Upper lobe of left lung (tissue), 4 donors: ENCODE results near the gene CAMK2B.

Source experiments
- POLR2A ChIP-seq, 4 donors: fragments of 450-650 bp; IDR thresholded peaks; one replicate each; pipeline ENCODE4 v1.5.1; 2016 to 2017; ENCODE audit warnings: antibody characterized with exemption in 4 of 4, mild to moderate bottlenecking in 2 of 4
- POLR2AphosphoS5 ChIP-seq, 2 donors: sonication (generic); formaldehyde crosslinking; IDR thresholded peaks; one replicate each; pipeline ENCODE4 v1.5.1; 2017; ENCODE audit warnings: antibody characterized with exemption in 2 of 2
- TF ChIP-seq, protein P1 (sequence below), 6 experiments: fragments of 450-650 bp in 4 of 6; fragments of 200-600 bp in 2 of 6; sonication (generic) in 2 of 6; IDR thresholded peaks; one replicate each; pipeline ENCODE4 v1.5.1; 2016 to 2019; ENCODE audit warnings: antibody characterized with exemption in 6 of 6

- TF ChIP-seq POLR2AphosphoS5 (IDR thresholded peaks at IDR 0.05) (no peak), POLR2A (IDR thresholded peaks at IDR 0.05) (no peak)
- TF ChIP-seq, protein P1, sequence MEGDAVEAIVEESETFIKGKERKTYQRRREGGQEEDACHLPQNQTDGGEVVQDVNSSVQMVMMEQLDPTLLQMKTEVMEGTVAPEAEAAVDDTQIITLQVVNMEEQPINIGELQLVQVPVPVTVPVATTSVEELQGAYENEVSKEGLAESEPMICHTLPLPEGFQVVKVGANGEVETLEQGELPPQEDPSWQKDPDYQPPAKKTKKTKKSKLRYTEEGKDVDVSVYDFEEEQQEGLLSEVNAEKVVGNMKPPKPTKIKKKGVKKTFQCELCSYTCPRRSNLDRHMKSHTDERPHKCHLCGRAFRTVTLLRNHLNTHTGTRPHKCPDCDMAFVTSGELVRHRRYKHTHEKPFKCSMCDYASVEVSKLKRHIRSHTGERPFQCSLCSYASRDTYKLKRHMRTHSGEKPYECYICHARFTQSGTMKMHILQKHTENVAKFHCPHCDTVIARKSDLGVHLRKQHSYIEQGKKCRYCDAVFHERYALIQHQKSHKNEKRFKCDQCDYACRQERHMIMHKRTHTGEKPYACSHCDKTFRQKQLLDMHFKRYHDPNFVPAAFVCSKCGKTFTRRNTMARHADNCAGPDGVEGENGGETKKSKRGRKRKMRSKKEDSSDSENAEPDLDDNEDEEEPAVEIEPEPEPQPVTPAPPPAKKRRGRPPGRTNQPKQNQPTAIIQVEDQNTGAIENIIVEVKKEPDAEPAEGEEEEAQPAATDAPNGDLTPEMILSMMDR (IDR thresholded peaks at IDR 0.05): no peak
Measured at GRCh38 chr7:44276571-44277221, 48.7 kb downstream of the CAMK2B start.
